IMR-90 (cell line): ENCODE data around the gene SLC7A6OS. TPM values are rescaled to one million over a fixed set of nuclear protein-coding genes. Genes with fewer than 3 reads are reported as not detected.

Experiments used
- ATAC-seq: fragments of 200-7000 bp; cut with Tn5 transposase; 2 replicates; pipeline ENCODE4 v1.9.1; 2020; ENCODE audit warnings: low read depth, mild to moderate bottlenecking, moderate library complexity
- BruUV-seq: library from RNA; stranded (reverse); fragments of 400-500 nt; replicated peaks from 2 replicates; lab custom pipeline; 2021; lab: Mats Ljungman, UMichigan
- CTCF ChIA-PET: fragments of 300-600 bp; formaldehyde crosslinking; extraction: SDS; loops from one replicate; lab custom pipeline; 2021; ENCODE audit warnings: antibody characterized with exemption; lab: Yijun Ruan, JAX
- POLR2A ChIA-PET: fragments of 300-600 bp; sonication (Branson Sonifier 250); formaldehyde crosslinking; loops from one replicate; lab custom pipeline; 2022; ENCODE audit warnings: antibody characterized with exemption; ENCODE audit not compliant: unreplicated experiment; lab: Charles Lee
- DNase-seq: peaks from one replicate; pipeline ENCODE4 v3.0.0; 2013
- H2AFZ ChIP-seq: replicated peaks from 2 replicates; pipeline ENCODE3; 2013; ENCODE audit warnings: low read length, mild to moderate bottlenecking; ENCODE audit not compliant: poor library complexity
- H2AK5ac ChIP-seq: 2 replicates; pipeline ENCODE4 v1.6.1; 2013; ENCODE audit warnings: low read depth, low read length, inconsistent platforms
- H2AK9ac ChIP-seq: replicated peaks from 2 replicates; pipeline ENCODE3; 2013; ENCODE audit warnings: mild to moderate bottlenecking, low read depth, low read length, moderate library complexity; ENCODE audit not compliant: poor library complexity
- H2BK120ac ChIP-seq: 2 replicates; pipeline ENCODE4 v1.6.1; 2013; ENCODE audit warnings: low read depth, low read length, inconsistent platforms
- H2BK15ac ChIP-seq: 3 replicates; pipeline ENCODE4 v1.6.1; 2013; ENCODE audit warnings: low read depth, low read length, inconsistent platforms
- H2BK20ac ChIP-seq: 2 replicates; pipeline ENCODE4 v1.6.1; 2013; ENCODE audit warnings: low read depth, mild to moderate bottlenecking, inconsistent platforms, low read length, moderate library complexity
- H2BK5ac ChIP-seq: 2 replicates; pipeline ENCODE4 v1.6.1; 2013; ENCODE audit warnings: mild to moderate bottlenecking, low read depth, low read length, inconsistent platforms; ENCODE audit not compliant: poor library complexity, severe bottlenecking
- H3K14ac ChIP-seq: replicated peaks from 2 replicates; pipeline ENCODE4 v1.6.1; 2013; ENCODE audit warnings: low read depth, low read length, inconsistent platforms
- H3K18ac ChIP-seq: 2 replicates; pipeline ENCODE4 v1.6.1; 2013; ENCODE audit warnings: low read depth, low read length, control low read depth
- H3K23ac ChIP-seq: 2 replicates; pipeline ENCODE4 v1.6.1; 2013; ENCODE audit warnings: low read depth, low read length, inconsistent platforms
- H3K27ac ChIP-seq: 2 replicates; pipeline ENCODE4 v1.5.1; 2013; ENCODE audit warnings: mild to moderate bottlenecking, control low read depth, low read length; ENCODE audit not compliant: insufficient read depth
- H3K27me3 ChIP-seq: 2 replicates; pipeline ENCODE4 v1.6.1; 2013; ENCODE audit warnings: low read length; ENCODE audit not compliant: control insufficient read depth, insufficient read depth
- H3K36me3 ChIP-seq: 2 replicates; pipeline ENCODE4 v1.6.1; 2013; ENCODE audit warnings: low read length, mixed read lengths; ENCODE audit not compliant: control insufficient read depth, insufficient read depth
- H3K4ac ChIP-seq: 2 replicates; pipeline ENCODE4 v1.6.1; 2013; ENCODE audit warnings: low read depth, low read length, inconsistent platforms
- H3K4me1 ChIP-seq: 2 replicates; pipeline ENCODE4 v1.6.1; 2013; ENCODE audit warnings: low read length, mixed read lengths; ENCODE audit not compliant: control insufficient read depth, insufficient read depth
- H3K4me2 ChIP-seq: 2 replicates; pipeline ENCODE4 v1.6.1; 2013; ENCODE audit warnings: low read depth, mild to moderate bottlenecking, control low read depth, low read length, moderate library complexity
- H3K4me3 ChIP-seq: 2 replicates; pipeline ENCODE4 v1.5.1; 2013; ENCODE audit warnings: low read depth, mild to moderate bottlenecking, control low read depth, low read length, moderate library complexity; ENCODE audit not compliant: insufficient read depth
- H3K56ac ChIP-seq: 2 replicates; pipeline ENCODE4 v1.6.1; 2013; ENCODE audit warnings: low read length, inconsistent platforms; ENCODE audit not compliant: insufficient read depth; ENCODE audit errors: extremely low read depth
- H3K79me1 ChIP-seq, 2 experiments: 2 replicates each; pipeline ENCODE4 v1.6.1; 2013; ENCODE audit warnings: low read length in 2 of 2, inconsistent platforms in 1 of 2, low read depth in 1 of 2
- H3K9ac ChIP-seq: 2 replicates; pipeline ENCODE4 v1.6.1; 2013; ENCODE audit warnings: low read depth, low read length, control low read depth
- H3K9me1 ChIP-seq: 2 replicates; pipeline ENCODE4 v1.6.1; 2013; ENCODE audit warnings: low read length, inconsistent platforms; ENCODE audit not compliant: insufficient read depth
- H3K9me3 ChIP-seq: 2 replicates; pipeline ENCODE4 v1.6.1; 2013; ENCODE audit warnings: low read length; ENCODE audit not compliant: control insufficient read depth, insufficient read depth
- H4K20me1 ChIP-seq: 2 replicates; pipeline ENCODE4 v1.6.1; 2013; ENCODE audit warnings: low read length, inconsistent platforms; ENCODE audit not compliant: insufficient read depth
- H4K5ac ChIP-seq: 2 replicates; pipeline ENCODE4 v1.6.1; 2013; ENCODE audit warnings: mild to moderate bottlenecking, low read depth, low read length, control low read depth
- H4K8ac ChIP-seq, 2 experiments: 2 replicates each; pipeline ENCODE4 v1.6.1; 2013; ENCODE audit warnings: low read depth in 2 of 2, low read length in 2 of 2, control low read depth in 1 of 2, inconsistent platforms in 1 of 2
- H4K91ac ChIP-seq: 2 replicates; pipeline ENCODE4 v1.6.1; 2013; ENCODE audit warnings: low read depth, low read length, inconsistent platforms; ENCODE audit not compliant: insufficient read depth
- BHLHE40 ChIP-seq: fragments of 150-350 bp; IDR thresholded peaks from 2 replicates; pipeline ENCODE4 v1.6.1; 2016; ENCODE audit warnings: mild to moderate bottlenecking, low read depth, low read length
- CEBPB ChIP-seq: IDR thresholded peaks from 2 replicates; pipeline ENCODE4 v1.6.1; 2012; ENCODE audit warnings: low read depth, low read length, improper control_type of control experiment
- CHD1 ChIP-seq: IDR thresholded peaks from 2 replicates; pipeline ENCODE4 v1.6.1; 2012; ENCODE audit warnings: low read depth, low read length, improper control_type of control experiment
- FOS ChIP-seq: fragments of 150-350 bp; IDR thresholded peaks from 2 replicates; pipeline ENCODE4 v1.6.1; 2016; ENCODE audit warnings: low read depth, low read length
- MAFK ChIP-seq: IDR thresholded peaks from 2 replicates; pipeline ENCODE4 v1.6.1; 2012; ENCODE audit warnings: low read depth, low read length, improper control_type of control experiment
- MAZ ChIP-seq: IDR thresholded peaks from 2 replicates; pipeline ENCODE4 v1.6.1; 2012; ENCODE audit warnings: low read depth, mild to moderate bottlenecking, low read length, improper control_type of control experiment, moderate library complexity, borderline replicate concordance
- MXI1 ChIP-seq: IDR thresholded peaks from 2 replicates; pipeline ENCODE4 v1.6.1; 2012; ENCODE audit warnings: low read depth, mild to moderate bottlenecking, low read length, moderate library complexity, borderline replicate concordance
- NFE2L2 ChIP-seq: fragments of 150-350 bp; IDR thresholded peaks from 2 replicates; pipeline ENCODE4 v1.6.1; 2016; ENCODE audit warnings: low read depth, mild to moderate bottlenecking, low read length
- POLR2A ChIP-seq: IDR thresholded peaks from 2 replicates; pipeline ENCODE4 v1.6.1; 2012; ENCODE audit warnings: mild to moderate bottlenecking, low read depth, low read length
- RAD21 ChIP-seq: IDR thresholded peaks from 2 replicates; pipeline ENCODE4 v1.6.1; 2012; ENCODE audit warnings: low read length, improper control_type of control experiment
- RCOR1 ChIP-seq: IDR thresholded peaks from 2 replicates; pipeline ENCODE4 v1.6.1; 2012; ENCODE audit warnings: mild to moderate bottlenecking, low read length, improper control_type of control experiment; ENCODE audit not compliant: insufficient replicate concordance
- RFX5 ChIP-seq: IDR thresholded peaks from 2 replicates; pipeline ENCODE4 v1.8.0; 2012; ENCODE audit warnings: low read depth, mild to moderate bottlenecking, low read length, moderate library complexity
- SMC3 ChIP-seq: fragments of 150-350 bp; IDR thresholded peaks from 2 replicates; pipeline ENCODE4 v1.6.1; 2016; ENCODE audit warnings: low read depth, mild to moderate bottlenecking, antibody characterized with exemption, low read length, moderate library complexity
- WGBS, 2 experiments: methylation state at CpG; one replicate each; pipeline versions ENCODE4 v1.1.5 to v1.1.7; 2013; ENCODE audit warnings: missing lambda C conversion rate in 2 of 2; ENCODE audit not compliant: insufficient read length in 1 of 2; ENCODE audit errors: extremely low coverage in 2 of 2; 5-methylcytosine and 5-hydroxymethylcytosine counted together
- dilution Hi-C: fragments of 300-500 bp; cut with HindIII; formaldehyde crosslinking; loops from one replicate; pipeline ENCODE4 v1.14.3; 2018; ENCODE audit warnings: low sequenced_read_pairs; ENCODE audit not compliant: unreplicated experiment
- in situ Hi-C: fragments of 300-500 bp; cut with MboI; formaldehyde crosslinking; loops from 3 replicates; pipeline ENCODE4 v1.14.3; 2019; ENCODE audit warnings: low sequenced_read_pairs, inconsistent platforms, mixed read lengths
- intact Hi-C: fragments of 100-400 bp; cut with micrococcal nuclease; formaldehyde crosslinking; loops from 2 replicates; pipeline ENCODE4 v1.10.0; 2022
- polyA plus RNA-seq, 3 experiments: library from polyadenylated mRNA; depleted of rRNA; stranded (reverse); fragments of >200 nt; gene quantifications; 2 replicates each; pipeline ENCODE4 v1.2.3, GENCODE V29; 2012; ENCODE audit warnings: low replicate concordance in 1 of 3
- total RNA-seq: library from RNA; depleted of rRNA; stranded (reverse); fragments of >200 nt; gene quantifications from 2 replicates; pipeline ENCODE4 v1.2.3, GENCODE V29; 2012
- TF ChIP-seq, protein P1 (sequence below): conservative IDR thresholded peaks from 2 replicates; pipeline ENCODE4 v1.5.1; 2012; ENCODE audit warnings: mild to moderate bottlenecking, low read depth, low read length, improper control_type of control experiment
- TF ChIP-seq, protein P2 (sequence below): fragments of 150-350 bp; IDR thresholded peaks from 2 replicates; pipeline ENCODE4 v1.6.1; 2017; ENCODE audit warnings: mild to moderate bottlenecking, antibody characterized with exemption, low read length, low read depth
- TF ChIP-seq, protein P3 (sequence below): fragments of 150-350 bp; IDR thresholded peaks from 2 replicates; pipeline ENCODE4 v1.6.1; 2016; ENCODE audit warnings: low read depth, mild to moderate bottlenecking, low read length, moderate library complexity, borderline replicate concordance

Gene SLC7A6OS
- total and polyA plus RNA-seq, 2 of the 4 experiments (the other 2 are of a cell fraction) = 6.8 to 8.4 TPM

DNA sequence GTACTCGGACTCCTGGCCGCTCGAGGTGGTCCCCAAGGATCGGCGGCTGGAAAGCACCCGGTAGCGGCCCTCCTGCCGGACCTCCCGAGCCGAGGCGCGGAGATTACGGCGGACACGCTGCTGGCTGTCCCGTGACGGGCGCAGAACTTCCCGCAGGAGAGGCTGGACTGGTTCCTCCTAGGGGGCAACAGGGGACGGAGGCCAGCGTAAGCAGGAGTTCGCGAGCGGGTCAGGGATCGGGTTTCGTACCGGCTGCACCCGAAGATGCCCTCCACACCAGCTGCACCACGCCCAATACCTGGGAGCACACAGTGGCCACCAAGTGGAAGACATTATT is 341 bp downstream of the SLC7A6OS start:
- Histone ChIP-seq H4K5ac (peak overlapping the region; percentile 93), H3K27ac (peak overlapping the region; percentile 89), H4K91ac (peak overlapping the region; percentile 75), H3K4me1 (peaks cover 9% of the 10 kb centered on the region), H3K4me2 (peak overlapping the region; percentile 98), H3K4ac (peak overlapping the region; percentile 84), H3K18ac (peak overlapping the region; percentile 50; the same call in 1 of the 2 replicates), H3K23ac (peak overlapping the region; percentile 87), H2AFZ (peak overlapping the region; percentile 98), H2BK120ac (0 out of 2 replicates have a peak overlapping the region, but pooled peaks have one; percentile 21), H3K4me3 (peak overlapping the region; percentile 97), H2BK5ac (peak overlapping the region; percentile 59), H3K56ac (peak overlapping the region; percentile 92), H3K27me3 (no peaks in the 10 kb centered on the region), H2AK9ac (peak overlapping the region; percentile 98), H3K14ac (peak overlapping the region; percentile 97), H4K20me1 (peaks cover 11% of the 10 kb centered on the region; the same call in 1 of the 2 replicates), H3K9me3 (no peaks in the 10 kb centered on the region), H2BK20ac (no peak overlapping the region), H3K79me1 (peaks cover 26 to 67% of the 10 kb centered on the region in 2 experiments), H4K8ac (peak overlapping the region; percentile 67 to 99), H2AK5ac (peak overlapping the region; percentile 12), H3K36me3 (peaks cover 15% of the 10 kb centered on the region), H2BK15ac (no peak overlapping the region), H3K9me1 (no peaks in the 10 kb centered on the region; the same call in 1 of the 2 replicates), H3K9ac (peak overlapping the region; percentile 85)
- in situ Hi-C loops (no loop called here), intact Hi-C loops (loop anchor here (2.0 to 5.0 kb wide), 2 partner anchors 18 to 43 kb away; no protein-coding TSS in a partner anchor), dilution Hi-C loops (no loop called here)
- DNase-seq (no peak), ATAC-seq (peak; percentile 49)
- ChIA-PET POLR2A (interaction anchor here (0.6 to 1.0 kb wide), 3 partner anchors 10 to 65 kb away, joined by 3 to 5 read pairs (median 3); partner anchors contain the start of gene PLA2G15), CTCF (interaction anchor here (0.8 to 1.2 kb wide), 3 partner anchors 29 to 46 kb away, joined by 3 to 6 read pairs (median 3); partner anchors contain the start of gene SLC7A6)
- 1% methylated on average over 22 of the region's 29 CpGs; no CpG with 5 or more reads in 1 of the 2 experiments for WGBS, 2 experiments
- BruUV-seq = TSS peak; percentile 74
- no peak; the same call in 1 of the 2 replicates for TF ChIP-seq MXI1
- no peak for TF ChIP-seq MAFK
- TF ChIP-seq RCOR1 = no peak
- TF ChIP-seq RAD21 = no peak
- TF ChIP-seq NFE2L2 = no peak
- no peak for TF ChIP-seq SMC3
- TF ChIP-seq BHLHE40 = no peak
- TF ChIP-seq RFX5 = no peak
- TF ChIP-seq, protein P1, sequence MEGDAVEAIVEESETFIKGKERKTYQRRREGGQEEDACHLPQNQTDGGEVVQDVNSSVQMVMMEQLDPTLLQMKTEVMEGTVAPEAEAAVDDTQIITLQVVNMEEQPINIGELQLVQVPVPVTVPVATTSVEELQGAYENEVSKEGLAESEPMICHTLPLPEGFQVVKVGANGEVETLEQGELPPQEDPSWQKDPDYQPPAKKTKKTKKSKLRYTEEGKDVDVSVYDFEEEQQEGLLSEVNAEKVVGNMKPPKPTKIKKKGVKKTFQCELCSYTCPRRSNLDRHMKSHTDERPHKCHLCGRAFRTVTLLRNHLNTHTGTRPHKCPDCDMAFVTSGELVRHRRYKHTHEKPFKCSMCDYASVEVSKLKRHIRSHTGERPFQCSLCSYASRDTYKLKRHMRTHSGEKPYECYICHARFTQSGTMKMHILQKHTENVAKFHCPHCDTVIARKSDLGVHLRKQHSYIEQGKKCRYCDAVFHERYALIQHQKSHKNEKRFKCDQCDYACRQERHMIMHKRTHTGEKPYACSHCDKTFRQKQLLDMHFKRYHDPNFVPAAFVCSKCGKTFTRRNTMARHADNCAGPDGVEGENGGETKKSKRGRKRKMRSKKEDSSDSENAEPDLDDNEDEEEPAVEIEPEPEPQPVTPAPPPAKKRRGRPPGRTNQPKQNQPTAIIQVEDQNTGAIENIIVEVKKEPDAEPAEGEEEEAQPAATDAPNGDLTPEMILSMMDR = no peak
- no peak for TF ChIP-seq FOS
- no peak for TF ChIP-seq POLR2A
- TF ChIP-seq, protein P2, sequence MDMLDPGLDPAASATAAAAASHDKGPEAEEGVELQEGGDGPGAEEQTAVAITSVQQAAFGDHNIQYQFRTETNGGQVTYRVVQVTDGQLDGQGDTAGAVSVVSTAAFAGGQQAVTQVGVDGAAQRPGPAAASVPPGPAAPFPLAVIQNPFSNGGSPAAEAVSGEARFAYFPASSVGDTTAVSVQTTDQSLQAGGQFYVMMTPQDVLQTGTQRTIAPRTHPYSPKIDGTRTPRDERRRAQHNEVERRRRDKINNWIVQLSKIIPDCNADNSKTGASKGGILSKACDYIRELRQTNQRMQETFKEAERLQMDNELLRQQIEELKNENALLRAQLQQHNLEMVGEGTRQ = no peak
- TF ChIP-seq, protein P3, sequence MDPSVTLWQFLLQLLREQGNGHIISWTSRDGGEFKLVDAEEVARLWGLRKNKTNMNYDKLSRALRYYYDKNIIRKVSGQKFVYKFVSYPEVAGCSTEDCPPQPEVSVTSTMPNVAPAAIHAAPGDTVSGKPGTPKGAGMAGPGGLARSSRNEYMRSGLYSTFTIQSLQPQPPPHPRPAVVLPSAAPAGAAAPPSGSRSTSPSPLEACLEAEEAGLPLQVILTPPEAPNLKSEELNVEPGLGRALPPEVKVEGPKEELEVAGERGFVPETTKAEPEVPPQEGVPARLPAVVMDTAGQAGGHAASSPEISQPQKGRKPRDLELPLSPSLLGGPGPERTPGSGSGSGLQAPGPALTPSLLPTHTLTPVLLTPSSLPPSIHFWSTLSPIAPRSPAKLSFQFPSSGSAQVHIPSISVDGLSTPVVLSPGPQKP = no peak
- TF ChIP-seq MAZ = no peak
- no peak for TF ChIP-seq CEBPB
- no peak for TF ChIP-seq CHD1
